NB4 (cell line): Measurements from ENCODE around the gene ENOX1.

Experiments
- DNase-seq: peaks from one replicate; pipeline ENCODE4 v3.0.0; 2010; ENCODE audit warnings: low read depth
- H3K4me3 ChIP-seq: one replicate; pipeline ENCODE4 v1.5.1; 2011; ENCODE audit warnings: mild to moderate bottlenecking, low read depth, low read length, moderate library complexity
- CTCF ChIP-seq: IDR thresholded peaks from one replicate; pipeline ENCODE4 v1.5.1; 2012; ENCODE audit warnings: low read depth, low read length
- MAX ChIP-seq: IDR thresholded peaks from 2 replicates; pipeline ENCODE4 v1.6.1; 2011; ENCODE audit warnings: low read depth, low read length
- MYC ChIP-seq: IDR thresholded peaks from 2 replicates; pipeline ENCODE4 v1.6.1; 2011; ENCODE audit warnings: low read depth, low read length
- POLR2A ChIP-seq: IDR thresholded peaks from 2 replicates; pipeline ENCODE4 v1.6.1; 2011; ENCODE audit warnings: mild to moderate bottlenecking; ENCODE audit not compliant: insufficient read length; ENCODE audit errors: extremely low read depth

ENOX1 gene

GRCh38 chr13:43815204-43815603 lies 28.4 kb upstream of the ENOX1 start:
- DNase-seq = no peak
- TF ChIP-seq MAX = no peak
- TF ChIP-seq MYC = no peak
- TF ChIP-seq POLR2A = no peak
- no peak for TF ChIP-seq CTCF
- no peak overlapping the region for H3K4me3 ChIP-seq

GRCh38 chr13:43808676-43809075 lies 21.9 kb upstream of the ENOX1 start:
- TF ChIP-seq CTCF = no peak
- TF ChIP-seq POLR2A = no peak
- TF ChIP-seq MYC = no peak
- no peak for TF ChIP-seq MAX
- no peak overlapping the region for H3K4me3 ChIP-seq
- DNase-seq = no peak

- no peak overlapping the region for H3K4me3 ChIP-seq
- no peak for TF ChIP-seq MYC
- TF ChIP-seq CTCF = no peak
- no peak for TF ChIP-seq MAX
- TF ChIP-seq POLR2A = no peak
- DNase-seq = no peak
Measured at GRCh38 chr13:43805681-43806128, 18.9 kb upstream of the ENOX1 start.

- DNase-seq = no peak
- TF ChIP-seq POLR2A (no peak), MYC (no peak), CTCF (no peak), MAX (no peak)
- no peak overlapping the region for H3K4me3 ChIP-seq
Measured at GRCh38 chr13:43805071-43805468, 18.3 kb upstream of the ENOX1 start.

- DNase-seq = peak; percentile 62
- no peak overlapping the region for H3K4me3 ChIP-seq
- TF ChIP-seq MAX (no peak), CTCF (no peak), POLR2A (no peak), MYC (no peak)
Measured at GRCh38 chr13:43804461-43805070, 17.8 kb upstream of the ENOX1 start.
